H1 (cell line): ENCODE results near the gene SLC2A13. TPM values are rescaled to one million over a fixed set of nuclear protein-coding genes. Genes with fewer than 3 reads are reported as not detected.

ENCODE experiments used
- ATF3 ChIP-seq: IDR thresholded peaks from 2 replicates; pipeline ENCODE4 v1.6.1; 2011; ENCODE audit warnings: low read depth, mild to moderate bottlenecking, low read length; ENCODE audit not compliant: insufficient read depth
- BRCA1 ChIP-seq: IDR thresholded peaks from 2 replicates; pipeline ENCODE4 v1.6.1; 2012; ENCODE audit warnings: low read depth, low read length, improper control_type of control experiment
- CTCF ChIP-seq, 3 experiments: IDR thresholded peaks; 1 replicate in 2 of 3; 2 replicates in 1 of 3; pipeline versions ENCODE4 v1.5.1 to v1.6.1; 2011; ENCODE audit warnings: low read length in 3 of 3, mild to moderate bottlenecking in 3 of 3, inconsistent platforms in 2 of 3, low read depth in 1 of 3, moderate library complexity in 1 of 3; ENCODE audit not compliant: insufficient read depth in 1 of 3; ENCODE audit errors: control extremely low read depth in 1 of 3
- EZH2 ChIP-seq: fragments of 200-600 bp; sonication (generic); IDR thresholded peaks from 2 replicates; pipeline ENCODE4 v1.7.1; 2012; ENCODE audit warnings: low read depth, mild to moderate bottlenecking, moderate library complexity, low read length, inconsistent platforms; ENCODE audit not compliant: severe bottlenecking
- GTF2F1 ChIP-seq: IDR thresholded peaks from 2 replicates; pipeline ENCODE4 v1.6.1; 2012; ENCODE audit warnings: low read depth, low read length, improper control_type of control experiment, borderline replicate concordance
- JUN ChIP-seq: IDR thresholded peaks from 2 replicates; pipeline ENCODE4 v1.6.1; 2011; ENCODE audit warnings: low read depth, mild to moderate bottlenecking, improper control_type of control experiment, low read length
- MAFK ChIP-seq: IDR thresholded peaks from 2 replicates; pipeline ENCODE4 v1.6.1; 2012; ENCODE audit warnings: low read depth, mild to moderate bottlenecking, improper control_type of control experiment, low read length
- RBBP5 ChIP-seq: IDR thresholded peaks from 2 replicates; pipeline ENCODE4 v1.7.1; 2012; ENCODE audit warnings: low read depth, mild to moderate bottlenecking, inconsistent platforms, low read length, moderate library complexity, borderline replicate concordance
- RNF2 ChIP-seq: fragments of 200-900, 300-1000 bp; sonication (generic); IDR thresholded peaks from 2 replicates; pipeline ENCODE4 v1.7.1; 2016; ENCODE audit warnings: borderline replicate concordance, low read depth, mild to moderate bottlenecking, antibody characterized with exemption, low read length; ENCODE audit not compliant: poor library complexity, severe bottlenecking; ENCODE audit errors: missing control alignments
- SP2 ChIP-seq: IDR thresholded peaks from 2 replicates; pipeline ENCODE4 v1.6.1; 2012; ENCODE audit warnings: mild to moderate bottlenecking, low read length, inconsistent platforms
- TEAD4 ChIP-seq: IDR thresholded peaks from 2 replicates; pipeline ENCODE4 v1.6.1; 2012; ENCODE audit warnings: low read depth, low read length, inconsistent platforms, mixed read lengths
- polyA plus RNA-seq, 7 experiments: library from polyadenylated mRNA; depleted of rRNA in 3 of 7; stranded (reverse) in 5 of 7; unstranded in 2 of 7; fragments of >200 nt in 5 of 7; fragments of 200-250 nt in 2 of 7; gene quantifications; 1 replicate in 5 of 7; 2 replicates in 1 of 7; 4 replicates in 1 of 7; pipeline versions ENCODE4 v1.2.1 to v1.2.3, GENCODE V29; 2011 to 2013; ENCODE audit warnings: missing spikeins in 2 of 7, mixed read lengths in 2 of 7
- total RNA-seq: library from RNA; stranded (reverse); fragmentation: NEBNext Ultra II Directional; extraction: Animal tissue kit (Norgen Biotek cat#: 25700); gene quantifications from 2 replicates; pipeline ENCODE4 v1.2.1, GENCODE V29; 2021

SLC2A13 gene
- total and polyA plus RNA-seq, 2 of the 8 experiments (the other 6 are each of a cell fraction or from before 2014, with no cell fraction given): 2.8 to 9.6 TPM

GRCh38 chr12:40138526-40138925, 32.6 kb upstream of the SLC2A13 start (continued):
- TF ChIP-seq SP2 (no peak), BRCA1 (no peak), RNF2 (no peak), GTF2F1 (no peak), TEAD4 (no peak), EZH2 (no peak), MAFK (no peak), CTCF (IDR thresholded peaks at IDR 0.05; ENCODE audit: control extremely low read depth in 1 of 3, insufficient read depth in 1 of 3, low read depth in 1 of 3, low read length in 3 of 3) (no peak), JUN (no peak), RBBP5 (no peak), ATF3 (no peak)
- TF ChIP-seq, all 59 proteins: peak for 0
